NCI-H2196 (cell line): ENCODE data around the gene TEX2.

Experiments used
- DNase-seq: peaks from one replicate; lab custom pipeline; 2025; ENCODE audit not compliant: unreplicated experiment; lab: John Stamatoyannopoulos, UW

The TEX2 gene

DNA sequence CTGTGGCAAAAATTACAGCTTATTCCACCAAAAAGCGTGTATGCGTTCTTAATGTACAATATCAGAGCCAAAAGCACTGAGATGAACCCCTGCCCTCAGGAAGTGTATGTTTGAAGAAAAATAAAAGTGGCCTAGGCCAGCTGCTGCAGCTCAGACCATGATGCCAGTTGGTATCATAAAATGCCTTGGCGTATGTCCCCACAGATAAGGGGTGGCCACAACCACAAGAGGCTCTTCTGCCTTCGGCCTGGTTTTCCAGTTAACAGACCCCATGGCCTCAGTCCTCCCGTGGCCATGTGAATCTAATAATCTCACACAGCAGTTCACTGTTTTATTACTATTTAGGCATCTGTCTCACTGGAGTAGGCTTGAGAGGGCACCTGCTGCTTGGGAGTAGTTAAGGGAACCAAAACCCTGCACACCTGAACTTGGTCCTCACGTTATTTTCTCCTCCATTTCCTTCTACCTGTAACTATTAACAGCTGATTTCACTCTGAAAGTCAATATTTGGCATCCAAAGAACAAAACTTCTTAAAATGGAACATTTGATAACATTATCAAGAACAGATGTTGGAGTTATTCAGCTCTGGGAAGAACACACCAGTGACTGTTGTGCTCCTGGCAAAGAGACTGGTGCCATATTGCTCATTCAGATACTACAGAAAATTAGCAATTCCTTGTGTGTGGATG, 98.3 kb downstream of the TEX2 start:
- no peak for DNase-seq

DNA sequence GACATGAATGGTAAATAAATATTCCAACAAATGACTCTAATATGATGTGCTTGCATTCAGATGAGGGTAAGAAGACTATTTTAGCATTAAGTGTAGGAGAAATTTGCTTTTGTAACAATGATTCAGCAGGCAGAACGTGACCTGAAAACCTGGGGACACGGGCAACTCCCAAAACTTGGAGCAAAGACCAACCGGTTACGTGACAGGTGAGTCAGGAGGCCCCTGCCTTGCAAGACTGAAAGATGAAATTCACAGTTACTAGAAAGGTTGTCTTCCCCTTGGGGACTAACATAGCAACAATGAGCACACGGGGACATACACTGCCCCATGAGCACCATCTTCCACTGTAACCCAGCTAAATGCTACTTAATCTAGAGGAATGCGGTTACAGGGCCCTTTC, 99.6 kb downstream of the TEX2 start:
- DNase-seq: no peak

DNA sequence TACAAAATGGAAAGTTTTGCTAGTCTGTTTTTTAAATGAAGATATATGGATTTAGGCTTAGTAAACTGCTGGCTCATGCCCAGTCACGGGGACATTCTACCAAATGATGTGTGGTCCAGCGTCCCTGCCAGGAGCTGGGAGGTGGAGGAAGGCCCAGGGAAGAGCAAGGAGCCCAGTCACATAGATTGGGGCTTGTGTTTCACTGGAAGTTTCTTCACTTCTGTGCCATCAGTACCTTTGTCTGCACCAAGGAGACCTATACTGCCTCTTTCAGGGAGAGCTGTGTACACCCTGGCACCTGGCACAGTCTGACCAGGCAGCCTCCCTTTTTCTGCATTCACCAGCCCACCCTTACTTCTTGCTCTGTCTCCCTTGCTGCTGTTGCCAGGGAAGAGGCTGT, 100.5 kb downstream of the TEX2 start:
- DNase-seq: no peak

DNA sequence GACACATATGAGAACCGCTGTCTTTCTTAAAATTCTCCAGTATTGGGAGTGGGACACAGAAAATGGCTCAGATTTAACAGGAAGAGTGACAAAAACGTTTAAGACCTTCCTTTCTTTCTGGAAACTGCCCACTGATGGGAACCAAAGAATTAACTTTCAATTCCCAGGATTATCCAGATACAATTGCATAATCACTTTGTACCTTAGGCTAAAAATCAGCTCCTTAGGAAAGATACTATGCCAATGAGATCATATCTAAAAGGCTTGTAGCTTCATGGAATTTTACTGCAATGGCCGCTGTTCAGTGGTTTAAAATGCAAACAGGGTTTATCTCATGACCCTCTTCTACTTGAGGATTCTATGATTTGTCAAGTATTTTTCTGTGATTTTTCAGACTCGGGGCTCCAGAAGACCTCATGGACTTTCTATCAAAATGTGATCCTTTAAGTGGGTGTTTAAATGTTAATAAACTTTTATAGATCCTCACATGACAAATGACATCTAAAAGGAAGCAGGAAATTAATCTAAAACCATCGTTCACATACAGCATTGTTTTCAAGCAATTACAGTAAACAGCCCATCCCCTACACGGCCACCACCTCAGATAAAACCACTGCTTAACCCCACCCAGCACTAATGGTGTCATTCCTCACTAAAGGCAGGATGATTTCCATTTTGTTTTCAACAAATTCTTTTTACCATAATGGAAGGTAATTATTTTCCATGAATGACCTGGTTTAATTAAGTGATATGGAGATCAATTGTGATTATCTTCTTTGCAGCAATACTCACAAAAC, 101.5 kb downstream of the TEX2 start:
- DNase-seq: no peak

DNA sequence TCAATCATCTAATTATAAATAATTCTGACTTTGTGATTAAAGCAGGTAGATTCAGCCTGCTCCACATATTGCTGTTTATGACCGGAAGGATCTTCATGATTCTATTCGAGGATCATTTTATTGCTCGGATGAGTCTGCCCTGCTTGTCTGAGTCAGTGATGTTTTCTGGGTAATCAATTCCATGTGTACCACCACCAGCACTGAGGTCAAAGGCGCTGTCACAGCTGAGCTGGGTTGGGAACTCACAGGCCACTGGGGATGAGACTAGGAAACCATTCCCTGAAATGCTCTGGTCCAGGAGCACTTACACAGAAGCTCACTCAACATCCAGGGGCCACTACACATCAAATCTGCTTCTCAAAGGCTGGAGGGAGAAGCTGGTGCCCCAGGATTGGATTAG, 102.7 kb downstream of the TEX2 start:
- no peak for DNase-seq

DNA sequence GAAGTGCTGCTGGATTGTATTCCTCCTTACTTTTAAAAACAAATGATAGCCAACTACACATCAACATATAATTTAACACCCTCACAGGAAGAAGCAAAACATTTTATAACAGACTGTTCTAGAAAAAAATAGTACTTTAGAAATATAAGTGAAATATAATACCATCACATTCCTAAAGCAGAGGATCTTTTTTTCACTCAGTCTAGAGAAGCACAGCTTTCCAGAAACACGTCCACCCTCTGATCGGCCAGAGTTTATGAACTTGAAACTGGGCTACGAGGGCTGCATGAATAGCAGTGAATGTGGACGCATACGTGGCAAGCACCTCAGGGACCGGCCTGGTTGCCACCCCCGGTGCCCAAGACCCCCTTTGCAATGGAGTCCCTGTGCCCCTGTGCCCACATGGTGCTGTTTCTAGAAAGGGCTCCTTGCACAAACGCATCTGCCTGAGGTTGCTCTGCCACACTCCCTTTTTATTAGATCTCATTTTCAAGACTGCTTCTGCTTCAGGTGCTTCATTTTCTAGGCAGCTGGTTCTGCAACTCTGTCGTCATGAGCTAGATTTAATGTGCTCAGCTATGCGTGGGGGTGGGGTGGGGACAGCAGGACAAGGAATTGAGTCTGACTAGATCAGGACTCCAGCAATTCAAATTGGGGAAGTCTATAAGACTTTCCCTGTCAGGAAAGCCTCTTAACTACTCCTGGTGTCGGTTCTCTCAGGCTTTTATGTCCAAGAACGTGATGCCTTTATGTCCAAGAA, 104.0 kb downstream of the TEX2 start:
- no peak for DNase-seq

DNA sequence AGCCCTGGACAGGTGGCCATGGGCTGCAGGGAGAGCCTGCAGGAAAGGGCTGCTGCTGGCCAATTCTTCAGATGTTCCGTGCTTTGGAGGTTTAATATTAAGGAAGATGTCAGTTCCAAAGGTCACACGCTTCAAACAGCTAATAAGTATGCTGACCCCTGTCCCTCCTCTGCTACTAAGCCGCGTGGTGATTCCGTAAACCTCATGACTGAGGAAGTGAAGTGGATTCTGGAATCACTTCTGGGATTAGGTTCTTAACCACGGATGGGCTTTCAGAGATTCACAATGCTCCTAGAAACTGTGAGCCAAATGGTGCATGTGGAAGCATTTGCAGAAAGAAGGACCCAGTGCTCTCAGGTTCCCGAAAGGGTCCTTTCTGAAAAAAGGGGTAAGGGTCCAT, 104.7 kb downstream of the TEX2 start:
- DNase-seq: no peak

DNA sequence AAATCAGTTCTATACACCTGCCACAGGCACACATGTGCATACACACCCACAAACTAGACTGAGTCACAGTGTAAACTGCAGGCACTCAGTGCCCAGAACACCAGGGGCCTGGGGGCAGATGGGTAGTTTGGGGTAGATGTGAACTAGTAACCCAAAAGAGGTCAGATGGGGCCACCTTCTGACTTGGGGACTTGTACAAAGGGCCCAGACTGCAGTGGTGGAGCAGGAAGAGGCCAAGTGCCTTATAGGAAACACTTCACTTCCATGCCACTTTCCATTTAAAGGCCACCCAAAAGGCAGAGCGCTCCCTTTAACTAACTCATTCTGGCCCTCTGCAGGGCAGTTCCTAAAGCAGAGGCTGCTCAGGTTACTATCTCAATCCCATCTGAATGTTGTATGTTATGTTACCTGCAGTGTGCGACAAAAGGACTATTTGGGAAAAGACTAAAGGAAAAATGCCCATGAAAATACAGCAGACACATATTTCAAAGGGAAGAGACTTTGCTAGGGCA, 105.3 kb downstream of the TEX2 start:
- DNase-seq: no peak

DNA sequence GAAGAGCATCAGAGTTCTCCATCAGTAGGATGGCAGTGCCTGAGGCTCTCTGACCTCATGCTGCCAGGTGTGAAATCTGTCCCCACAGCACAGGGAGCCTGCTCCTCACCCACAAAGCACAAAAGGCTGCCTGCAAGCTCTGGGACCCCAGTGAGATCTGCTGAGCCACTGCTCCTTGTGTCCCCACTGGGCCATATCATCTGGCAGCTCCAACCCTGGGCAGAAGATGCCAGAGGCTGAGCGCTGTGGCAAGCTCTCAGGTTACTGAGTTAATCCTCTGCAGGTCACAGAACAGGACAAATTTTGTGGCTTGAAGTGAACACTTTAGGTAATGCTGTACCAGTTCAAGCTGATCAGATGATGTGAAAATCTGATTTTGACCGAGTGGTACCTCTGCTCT, 106.4 kb downstream of the TEX2 start:
- DNase-seq: no peak

DNA sequence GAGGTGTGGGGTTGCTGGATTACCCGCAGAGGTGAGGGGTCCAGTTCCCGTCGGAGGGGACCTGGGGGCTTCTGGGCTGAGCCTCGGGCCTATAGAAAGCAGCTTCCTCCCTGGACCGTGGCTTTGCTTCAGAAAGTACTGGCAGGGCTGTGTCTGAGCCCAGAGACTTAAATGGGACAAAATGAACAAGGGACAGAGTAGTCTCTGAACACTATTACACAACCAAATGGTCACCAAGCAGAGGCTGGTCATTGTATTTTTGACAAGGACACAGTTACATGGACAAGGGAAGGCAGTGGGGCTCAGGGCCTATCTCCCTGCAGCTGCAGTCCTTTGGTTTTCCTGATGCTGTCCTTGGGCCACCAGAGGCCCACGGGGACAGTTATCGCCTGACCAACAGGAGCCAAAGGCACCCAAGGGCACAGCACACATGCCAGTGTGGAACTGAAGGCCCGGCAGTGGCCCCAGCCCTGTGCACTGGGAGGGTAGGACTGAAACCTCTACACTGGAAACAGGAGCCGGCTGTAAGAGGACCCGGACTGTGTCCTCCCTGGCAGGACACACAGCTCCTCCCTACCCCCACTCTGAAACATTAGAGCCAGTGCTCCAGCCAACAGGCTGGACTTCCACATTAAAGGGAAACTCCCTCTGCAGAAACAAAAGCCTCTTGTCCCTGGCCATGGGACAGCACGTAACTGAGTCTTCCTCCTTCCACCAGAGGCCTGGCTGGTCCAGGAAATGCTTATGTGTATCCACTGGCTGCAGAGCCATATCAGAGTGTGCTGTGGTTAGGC, 107.1 kb downstream of the TEX2 start:
- DNase-seq: peak; percentile 42

DNA sequence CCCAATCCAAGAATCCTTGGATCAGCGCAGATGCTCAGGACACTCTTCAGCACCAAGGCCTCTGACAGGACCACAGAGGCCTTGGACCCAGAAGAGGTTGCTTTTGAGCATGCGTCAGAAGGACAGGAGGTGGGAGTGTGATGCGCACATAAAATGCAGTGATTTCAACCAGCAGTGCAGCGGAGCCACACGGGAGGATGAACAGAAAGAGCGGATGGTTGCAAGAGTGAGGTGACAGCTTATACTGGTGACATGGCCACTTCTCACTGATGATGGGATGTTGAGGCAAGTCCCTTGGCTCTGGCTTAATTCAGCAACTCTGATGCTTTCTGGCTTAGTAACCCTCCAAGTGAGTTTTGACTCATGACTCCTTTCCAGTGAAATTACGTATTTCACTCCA, 107.9 kb downstream of the TEX2 start:
- DNase-seq: no peak

DNA sequence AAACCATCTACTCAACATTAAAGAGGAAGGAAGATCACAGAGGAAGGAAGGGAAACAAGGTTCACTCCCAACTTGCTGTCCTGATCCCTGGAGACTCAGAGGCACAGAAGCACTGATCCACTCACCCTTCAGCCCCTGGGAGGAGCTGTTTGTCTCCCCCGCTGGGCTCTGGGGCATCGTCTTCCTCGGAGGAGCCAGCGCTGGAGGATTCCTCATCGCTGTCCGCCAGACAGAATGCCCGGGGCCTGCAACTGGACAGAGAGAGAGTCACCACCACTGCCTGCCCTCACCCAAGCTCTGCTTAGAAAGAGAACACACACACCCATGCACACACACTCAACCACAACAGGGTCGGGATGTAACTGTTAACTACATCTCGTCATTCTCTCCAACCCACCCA, 108.3 kb downstream of the TEX2 start:
- no peak for DNase-seq

DNA sequence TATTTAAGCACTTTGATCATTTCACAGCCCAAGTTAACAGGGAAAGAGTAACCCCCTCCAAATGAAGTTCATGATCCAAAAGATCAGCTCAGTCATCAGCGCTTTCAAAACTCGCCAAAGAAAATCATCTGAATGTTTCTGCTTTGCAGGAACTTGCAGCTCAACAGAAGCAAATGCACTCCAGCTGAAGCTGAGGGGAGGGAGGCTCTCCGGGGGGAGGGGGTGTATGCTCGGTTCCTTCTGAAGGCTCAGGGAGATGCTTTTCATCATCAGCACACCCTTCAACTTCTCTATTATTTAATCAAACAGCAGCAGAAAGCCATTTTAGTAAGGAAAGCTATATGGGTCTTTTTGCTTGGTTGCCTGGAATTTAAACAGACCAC, 108.8 kb downstream of the TEX2 start:
- no peak for DNase-seq

DNA sequence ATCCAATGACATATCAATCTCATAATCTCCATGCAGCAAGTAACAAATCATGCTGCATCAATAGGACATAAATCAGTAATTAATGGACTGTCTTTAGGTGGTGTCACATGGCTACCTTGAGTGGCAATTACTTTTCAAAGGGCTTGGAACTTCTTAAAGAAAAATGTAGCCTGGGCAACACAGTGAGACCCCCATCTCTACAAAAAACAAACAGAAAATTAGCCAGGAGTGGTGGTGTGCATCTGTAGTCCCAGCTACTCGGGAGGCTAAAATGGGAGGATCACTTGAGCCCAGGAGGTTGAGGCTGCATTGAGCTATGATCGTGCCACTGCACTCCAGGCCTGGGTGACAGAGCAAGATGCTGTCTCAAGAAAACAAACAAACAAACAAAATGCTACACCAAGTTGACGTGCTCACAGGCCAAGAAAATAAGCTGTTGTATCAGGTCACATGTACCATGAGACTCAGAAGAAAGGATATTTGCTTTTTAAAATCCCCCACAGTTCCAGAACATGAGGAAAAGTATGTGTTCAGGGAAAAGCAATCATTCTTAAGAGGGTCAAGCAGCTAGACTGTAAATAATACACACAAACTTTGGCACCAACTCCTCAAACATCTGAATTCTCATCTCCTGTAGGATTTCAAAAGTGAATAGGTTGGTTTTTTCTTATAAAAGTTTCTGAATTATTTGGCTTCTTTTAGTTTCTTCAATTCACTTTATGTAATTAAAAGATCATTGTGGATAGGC, 109.3 kb downstream of the TEX2 start:
- DNase-seq: no peak

DNA sequence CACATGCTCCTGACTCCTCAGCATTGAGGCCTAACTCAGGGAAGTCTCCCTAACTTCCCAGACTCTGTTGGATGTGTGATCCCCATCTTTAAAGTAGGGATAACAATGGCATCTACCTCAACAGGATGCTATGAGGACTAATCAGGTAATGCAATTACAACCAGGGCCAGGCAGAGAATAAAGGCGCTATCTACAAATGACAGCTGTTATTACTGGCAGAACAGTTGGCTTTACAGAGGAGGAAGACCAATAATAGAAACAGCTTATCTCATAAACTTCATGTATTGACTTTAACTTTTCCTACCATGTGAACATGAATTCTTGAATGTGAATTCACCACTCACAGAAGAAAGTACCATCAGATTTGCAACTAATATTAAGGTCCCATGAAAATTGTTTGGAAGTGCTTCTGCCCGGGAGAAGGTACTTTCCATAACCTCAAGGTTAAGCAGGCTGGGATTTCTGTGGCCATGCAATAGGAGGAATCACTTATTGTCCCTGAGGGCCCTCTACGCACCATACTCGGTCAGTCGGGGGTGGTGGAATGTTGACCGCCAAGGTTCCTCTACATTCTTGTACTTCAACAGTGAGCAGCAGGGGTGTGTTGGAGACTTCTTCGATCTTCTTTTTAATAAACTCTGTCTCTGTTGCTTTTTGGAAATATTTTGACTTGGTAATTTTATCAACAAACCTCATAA, 110.5 kb downstream of the TEX2 start:
- DNase-seq: no peak

DNA sequence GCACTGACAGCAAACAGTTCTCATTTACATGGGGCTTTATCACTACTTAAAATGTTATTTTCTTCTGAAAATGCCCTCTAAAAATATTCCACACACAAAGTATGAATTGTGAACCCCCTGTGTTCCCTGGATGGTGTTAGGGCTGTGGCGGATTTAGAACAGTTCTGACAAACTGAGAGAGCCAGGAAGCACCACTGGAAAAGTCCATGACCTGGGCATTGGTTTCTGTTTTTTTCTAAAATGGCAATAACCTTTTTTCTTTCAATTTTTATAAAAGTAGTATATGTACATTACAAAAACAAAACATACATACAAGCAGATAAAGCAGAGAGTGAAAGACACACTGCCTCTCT, 112.1 kb downstream of the TEX2 start:
- no peak for DNase-seq

DNA sequence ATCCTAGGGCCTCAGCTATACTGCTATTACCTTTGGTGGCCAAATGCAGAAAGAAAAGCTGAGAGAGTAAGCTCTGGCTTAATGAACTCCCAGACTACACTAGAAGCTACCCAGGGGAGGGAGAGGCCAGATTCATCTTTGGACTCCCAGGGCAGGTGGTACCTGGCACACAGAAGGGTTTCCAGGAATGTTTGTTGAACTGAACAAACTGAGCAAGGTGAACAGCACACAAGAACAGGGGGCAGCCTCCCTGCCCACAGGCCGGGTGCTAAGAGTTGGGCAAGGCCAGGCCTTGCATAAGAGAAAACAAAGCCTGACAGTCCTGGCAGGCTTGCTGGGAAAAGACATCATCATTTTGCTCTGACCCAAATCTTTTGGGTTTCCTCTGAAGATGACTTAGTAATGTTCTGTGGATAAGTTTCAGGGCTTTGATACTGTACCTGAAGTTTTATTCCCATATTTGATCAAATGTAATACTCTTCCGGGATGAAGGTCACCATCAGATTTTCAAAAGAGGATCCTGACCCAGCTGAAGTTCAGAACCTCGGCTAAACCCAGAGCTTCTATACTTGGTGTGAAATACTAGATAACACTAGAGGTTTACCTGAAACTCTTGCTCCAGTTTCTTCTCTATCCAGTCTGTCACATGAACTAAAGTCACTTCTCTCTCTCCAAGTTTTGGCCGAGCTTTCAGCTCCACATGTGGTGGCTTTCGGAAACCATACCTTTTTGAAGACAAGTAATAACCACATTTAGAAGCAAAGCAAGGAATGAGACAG, 112.6 kb downstream of the TEX2 start:
- no peak for DNase-seq

DNA sequence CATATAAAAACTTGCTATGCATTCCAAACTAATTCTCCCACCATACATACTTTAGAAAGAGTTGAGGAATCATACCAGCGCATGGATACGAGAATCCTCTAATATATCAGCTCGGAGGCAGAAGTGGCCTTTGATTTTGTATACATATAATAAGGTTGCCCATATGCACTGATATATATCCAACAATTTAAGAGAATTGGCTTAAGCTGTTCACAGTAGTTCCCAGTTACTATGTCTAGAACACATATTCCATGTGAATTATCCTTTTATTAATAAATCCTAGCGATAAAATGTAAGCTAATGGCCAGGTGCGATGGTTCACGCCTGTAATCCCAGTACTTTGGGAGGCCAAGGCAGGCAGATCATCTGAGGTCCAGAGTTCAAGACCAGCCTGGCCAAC, 113.9 kb downstream of the TEX2 start:
- DNase-seq: no peak

DNA sequence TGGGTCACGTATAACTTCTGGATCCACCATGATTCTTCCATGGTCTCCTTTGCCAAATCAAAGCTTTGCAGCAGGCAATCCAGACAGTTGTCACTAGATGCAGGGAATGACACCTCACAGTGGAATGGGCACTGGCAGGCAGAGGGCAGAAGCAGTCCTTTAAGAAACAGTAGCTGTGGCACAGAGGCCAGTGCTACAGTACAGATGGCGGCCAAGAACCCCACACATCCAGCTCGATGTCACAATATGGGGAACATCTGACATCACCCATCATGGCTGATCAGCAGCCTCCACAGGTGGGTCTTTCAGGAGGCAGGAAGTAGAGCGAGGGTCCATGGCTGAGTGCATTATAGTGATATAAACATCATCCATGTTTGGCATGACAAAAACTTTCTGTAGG, 114.4 kb downstream of the TEX2 start:
- DNase-seq: no peak
